Raji (cell line): ENCODE measurements around the gene HSD11B1.

ENCODE experiments used
- POLR2A ChIP-seq: IDR thresholded peaks from 2 replicates; pipeline ENCODE4 v1.6.1; 2011; ENCODE audit warnings: low read depth, low read length, control low read depth; ENCODE audit not compliant: insufficient read depth

The HSD11B1 gene

DNA sequence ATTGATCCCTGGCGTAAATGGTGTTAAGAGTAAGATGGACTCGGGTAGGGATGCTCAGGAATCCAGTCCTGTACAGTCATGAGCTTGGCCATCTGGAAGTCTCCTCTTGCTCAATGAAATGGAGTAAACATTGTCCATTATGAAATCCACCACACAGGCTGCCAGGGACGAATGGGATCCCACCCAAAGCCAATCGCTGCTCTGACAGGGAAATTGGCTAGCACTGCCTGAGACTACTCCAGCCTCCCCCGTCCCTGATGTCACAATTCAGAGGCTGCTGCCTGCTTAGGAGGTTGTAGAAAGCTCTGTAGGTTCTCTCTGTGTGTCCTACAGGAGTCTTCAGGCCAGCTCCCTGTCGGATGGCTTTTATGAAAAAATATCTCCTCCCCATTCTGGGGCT lies at the start of gene HSD11B1:
HSD11B1 (plus strand) TSS at position 263 of the 400 bp plus-strand sequence; CDS start at position 360, 97 bp downstream.
- TF ChIP-seq POLR2A: no peak

DNA sequence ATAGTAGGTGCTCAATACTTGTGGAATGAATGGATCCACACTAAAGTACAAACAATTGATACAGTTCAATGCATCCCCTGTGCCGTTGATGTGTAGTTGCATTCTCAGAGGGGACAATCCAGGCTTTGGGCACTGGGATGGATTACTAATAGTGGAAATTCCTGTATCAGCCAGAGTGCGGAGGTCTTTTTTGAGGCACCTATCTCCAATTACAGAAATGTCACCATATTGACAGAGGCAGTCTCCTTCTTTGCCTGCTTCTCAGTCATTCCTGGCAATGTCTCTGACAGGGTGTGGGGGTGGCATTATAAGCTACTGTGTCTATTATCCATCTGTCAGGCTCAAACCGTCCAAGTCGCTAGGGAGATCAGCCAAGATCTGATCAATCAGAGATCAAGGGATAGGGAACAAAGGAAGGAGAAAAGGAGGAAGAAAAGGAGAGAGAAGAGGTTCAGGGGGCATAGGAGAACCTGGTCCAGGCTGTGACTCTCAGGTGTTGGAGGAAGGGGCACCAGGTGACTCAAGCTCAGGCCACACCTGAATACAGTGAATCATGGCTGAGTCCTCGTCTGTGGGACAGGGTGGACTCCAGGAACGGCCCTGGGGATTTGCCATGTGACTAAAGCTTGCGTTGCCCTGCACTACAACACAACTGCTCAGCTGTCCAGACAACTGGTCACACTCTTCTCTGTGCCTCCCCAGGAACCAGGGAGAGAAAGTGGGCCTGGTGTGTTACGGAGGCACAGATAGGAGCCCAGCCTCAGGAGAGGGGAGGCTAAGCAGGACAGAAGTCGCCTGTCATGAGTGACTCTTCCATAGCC lies 49.0 kb upstream of the HSD11B1 start:
- TF ChIP-seq POLR2A: no peak

DNA sequence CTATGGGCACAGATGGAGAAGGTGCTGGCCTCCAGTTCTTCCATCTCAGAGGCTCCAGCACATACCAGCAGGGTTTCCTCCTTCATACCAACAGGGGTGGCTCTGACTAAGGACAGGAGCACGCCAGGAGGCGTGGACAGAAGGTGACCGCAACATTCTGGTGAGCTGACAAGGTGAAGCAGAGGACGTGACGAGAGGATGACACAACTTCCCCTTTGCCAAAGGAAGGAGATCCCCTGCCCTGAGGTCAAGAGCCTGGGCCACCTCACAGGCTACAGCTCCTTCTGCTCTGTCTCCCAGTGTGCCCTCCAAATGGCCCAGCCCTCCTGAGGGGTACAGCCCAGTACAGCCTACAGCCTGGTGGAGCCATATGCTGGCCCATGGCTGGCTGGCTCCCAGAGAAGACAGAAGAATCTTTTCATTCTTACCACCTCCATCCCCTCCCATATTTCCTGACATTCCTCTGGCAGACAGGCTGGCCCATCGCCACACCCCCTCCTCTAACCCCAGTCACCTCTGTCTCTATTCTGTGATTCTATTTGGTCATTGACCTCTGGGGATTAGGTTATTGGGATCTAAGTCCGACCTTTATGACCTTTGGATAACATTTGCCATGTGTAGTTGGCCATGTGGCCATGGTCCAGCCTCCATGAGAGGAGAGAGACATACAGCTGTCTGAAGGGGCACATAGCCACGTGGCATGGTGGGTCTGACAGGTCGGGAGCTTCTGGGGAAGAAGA lies 47.3 kb upstream of the HSD11B1 start:
- TF ChIP-seq POLR2A: no peak

DNA sequence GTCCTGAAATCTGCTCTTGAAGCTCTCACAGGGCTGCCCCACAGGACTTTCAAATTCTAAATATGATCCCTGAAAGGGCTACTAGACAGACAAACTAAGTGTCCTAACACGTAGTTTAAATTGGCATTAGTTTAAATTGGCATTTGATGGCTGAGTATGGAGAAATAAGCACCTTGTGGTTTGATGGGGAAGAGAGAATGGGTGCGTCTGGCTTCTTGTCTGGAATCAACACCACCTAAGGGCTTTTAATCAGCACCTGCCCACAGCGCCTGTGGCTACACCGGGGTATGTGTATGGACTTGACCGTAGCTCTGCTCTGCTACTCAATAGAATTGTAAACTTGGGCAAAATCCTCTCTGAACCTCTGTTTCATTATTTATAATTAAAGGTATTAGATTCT lies 46.7 kb upstream of the HSD11B1 start:
- TF ChIP-seq POLR2A: no peak

DNA sequence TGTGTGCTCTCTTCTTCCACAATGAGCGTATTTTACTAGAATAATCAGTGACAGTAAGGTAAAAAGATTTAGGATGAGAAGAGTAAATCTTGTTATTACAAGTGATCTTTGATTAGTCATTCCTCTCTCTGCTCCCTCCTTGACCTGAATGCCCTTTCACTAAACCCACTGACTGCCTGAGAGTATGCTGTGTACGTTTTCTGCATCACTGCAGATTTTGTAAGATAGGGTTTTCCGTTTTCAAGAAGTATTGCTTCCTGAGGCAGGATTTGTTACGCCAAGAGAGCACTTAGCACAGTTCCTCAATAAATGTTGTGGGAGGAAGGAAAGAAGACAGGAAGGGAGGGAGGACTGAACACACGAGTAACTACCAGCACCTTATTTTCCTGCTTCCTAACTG lies 44.7 kb upstream of the HSD11B1 start:
- TF ChIP-seq POLR2A: no peak

DNA sequence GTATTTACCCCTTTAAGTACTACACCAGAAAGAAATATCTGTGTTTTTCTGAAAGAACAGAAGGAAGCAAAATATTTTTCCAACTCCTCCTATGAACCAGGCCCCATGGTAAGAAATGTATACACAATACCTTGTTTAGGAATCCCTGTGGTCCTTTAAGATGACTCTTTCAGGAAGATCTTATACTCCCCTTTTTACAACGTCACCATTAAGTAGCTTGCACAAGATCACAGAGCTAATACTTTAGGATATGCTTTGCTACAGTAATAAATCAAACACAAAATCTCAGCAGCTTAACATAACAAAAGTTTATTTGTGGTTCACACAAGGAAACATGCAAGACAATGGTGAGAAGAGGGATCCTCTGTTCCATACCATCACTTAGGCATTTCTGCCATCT lies 43.6 kb upstream of the HSD11B1 start:
- no peak for TF ChIP-seq POLR2A

DNA sequence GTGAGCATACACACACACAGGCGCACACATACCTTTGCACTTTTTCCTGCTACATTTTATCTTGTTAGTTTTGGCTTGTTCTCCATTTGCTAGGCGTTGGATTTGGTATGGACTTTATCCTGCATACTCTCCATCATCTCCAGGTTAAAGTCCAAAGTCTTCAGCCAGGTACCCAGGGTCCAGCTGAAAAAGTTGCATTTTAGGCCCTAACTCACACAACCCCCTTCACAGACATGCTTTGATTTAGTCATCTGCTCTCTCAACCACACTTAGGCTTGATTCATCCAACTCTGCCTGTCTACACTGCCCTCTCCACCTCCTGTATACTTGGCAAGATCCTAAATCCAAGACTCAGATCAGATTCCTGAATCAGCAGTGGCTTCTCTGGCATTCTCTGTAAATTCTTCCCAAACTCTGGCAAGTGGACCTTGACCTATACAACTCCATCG lies 41.7 kb upstream of the HSD11B1 start:
- TF ChIP-seq POLR2A: no peak

DNA sequence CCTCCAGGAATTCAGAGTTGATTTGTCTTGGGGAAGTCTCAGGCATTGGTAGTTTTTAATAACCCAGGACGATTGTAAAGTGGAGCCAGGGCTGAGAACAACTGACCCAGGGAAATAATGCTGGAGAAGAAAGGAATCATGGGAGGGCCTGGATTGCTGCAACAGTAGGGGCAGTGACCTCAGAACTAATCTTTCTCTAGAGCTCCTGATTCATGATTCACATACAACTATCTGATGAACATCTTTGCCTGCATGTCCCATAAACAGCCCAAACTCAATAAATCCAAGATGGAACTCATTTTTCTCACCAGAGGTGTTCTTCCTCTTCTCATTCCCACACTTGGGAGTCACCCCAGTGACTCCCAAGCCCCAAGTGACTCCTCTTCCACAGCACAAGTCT lies 37.5 kb upstream of the HSD11B1 start:
- no peak for TF ChIP-seq POLR2A

DNA sequence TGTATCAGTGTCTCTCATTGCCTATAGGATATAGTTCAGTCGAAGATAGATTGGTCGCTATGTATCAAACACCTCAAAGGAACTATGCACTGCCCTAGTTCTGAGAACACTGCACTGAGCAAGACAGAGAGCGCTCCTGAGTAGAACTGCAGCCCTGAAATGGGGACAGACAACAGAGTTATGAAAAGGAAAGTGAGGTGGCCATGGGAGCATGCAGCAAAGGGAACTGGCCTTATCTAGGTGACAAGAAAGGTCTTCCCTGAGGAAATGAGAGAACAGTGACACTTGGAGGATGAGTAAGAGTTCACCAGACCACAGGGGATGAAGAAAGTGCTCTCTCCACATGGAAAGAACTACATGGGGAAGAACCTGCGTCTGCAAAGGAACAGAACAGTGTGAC lies 36.9 kb upstream of the HSD11B1 start:
- TF ChIP-seq POLR2A: no peak

DNA sequence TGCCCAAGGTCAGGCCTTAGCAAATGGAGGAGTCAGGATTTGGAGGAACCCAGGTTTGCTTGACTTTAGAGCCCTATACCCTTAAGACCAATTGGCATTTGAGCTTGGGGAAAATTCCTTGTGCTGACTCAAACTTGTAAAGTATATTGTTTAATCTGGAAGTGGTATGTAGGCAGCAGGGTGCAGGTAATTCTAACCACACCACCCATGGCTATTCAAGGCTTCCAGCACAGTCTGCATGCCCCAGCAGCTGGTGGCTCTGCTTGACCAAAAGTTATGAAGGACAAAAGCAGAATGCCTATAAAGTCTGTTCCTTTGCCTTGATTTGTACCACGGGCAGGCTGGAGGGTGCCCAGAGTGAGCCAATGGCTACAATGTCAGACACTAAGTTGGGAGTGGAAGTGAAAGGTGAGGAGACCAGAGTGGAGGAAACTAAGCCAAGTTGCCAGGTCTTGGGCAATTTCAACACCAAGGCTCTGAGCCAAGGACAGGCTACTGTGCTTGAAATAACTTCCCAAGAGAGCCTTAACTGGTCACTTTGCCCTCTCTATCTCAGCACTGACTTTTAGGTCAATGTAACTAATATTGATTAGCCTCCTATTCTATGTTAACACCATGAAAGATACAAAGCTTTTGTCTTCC lies 34.1 kb upstream of the HSD11B1 start:
- TF ChIP-seq POLR2A: no peak

DNA sequence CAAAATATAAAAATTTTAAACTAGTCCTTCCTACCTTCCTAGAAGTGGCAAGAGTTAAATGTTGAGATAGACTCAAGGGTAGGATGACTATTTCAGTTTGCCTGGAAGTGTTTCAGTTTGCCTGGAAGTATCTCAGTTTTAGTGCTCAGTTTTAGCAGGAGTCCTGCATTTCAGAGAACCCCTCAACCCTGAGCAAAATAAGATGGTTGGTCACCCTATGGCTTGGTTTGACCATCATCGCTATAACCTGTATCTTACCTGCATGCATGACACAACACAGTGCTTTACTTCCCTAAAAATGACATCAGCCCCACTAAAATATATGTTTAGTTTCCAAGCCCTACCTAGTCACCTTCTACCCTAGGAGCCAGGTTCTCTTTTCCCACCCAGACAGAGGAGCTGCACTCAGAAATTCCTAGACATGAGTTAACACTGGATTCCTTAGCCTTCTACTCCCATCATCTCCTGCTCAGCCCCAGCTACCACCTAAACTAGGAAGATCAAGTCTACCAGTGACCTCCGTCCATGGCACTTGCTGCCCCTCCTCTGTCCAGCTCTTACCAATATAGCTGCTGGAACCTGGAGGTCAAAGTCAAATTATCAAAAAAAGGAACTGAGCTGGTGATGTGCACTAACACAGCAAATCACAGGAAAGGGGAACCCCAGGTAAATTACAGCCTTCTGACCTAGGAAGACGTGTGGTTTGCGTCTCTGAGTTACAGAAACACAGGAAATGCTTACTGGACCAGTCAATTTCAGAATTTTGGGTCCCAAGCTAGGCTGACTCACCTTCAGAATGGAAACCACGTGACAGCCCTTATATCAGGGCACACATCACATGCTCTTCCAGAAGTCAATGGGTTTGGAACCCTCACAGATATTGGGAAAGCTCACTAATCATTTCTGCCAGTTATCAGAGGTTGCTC lies 31.7 kb upstream of the HSD11B1 start:
- no peak for TF ChIP-seq POLR2A

DNA sequence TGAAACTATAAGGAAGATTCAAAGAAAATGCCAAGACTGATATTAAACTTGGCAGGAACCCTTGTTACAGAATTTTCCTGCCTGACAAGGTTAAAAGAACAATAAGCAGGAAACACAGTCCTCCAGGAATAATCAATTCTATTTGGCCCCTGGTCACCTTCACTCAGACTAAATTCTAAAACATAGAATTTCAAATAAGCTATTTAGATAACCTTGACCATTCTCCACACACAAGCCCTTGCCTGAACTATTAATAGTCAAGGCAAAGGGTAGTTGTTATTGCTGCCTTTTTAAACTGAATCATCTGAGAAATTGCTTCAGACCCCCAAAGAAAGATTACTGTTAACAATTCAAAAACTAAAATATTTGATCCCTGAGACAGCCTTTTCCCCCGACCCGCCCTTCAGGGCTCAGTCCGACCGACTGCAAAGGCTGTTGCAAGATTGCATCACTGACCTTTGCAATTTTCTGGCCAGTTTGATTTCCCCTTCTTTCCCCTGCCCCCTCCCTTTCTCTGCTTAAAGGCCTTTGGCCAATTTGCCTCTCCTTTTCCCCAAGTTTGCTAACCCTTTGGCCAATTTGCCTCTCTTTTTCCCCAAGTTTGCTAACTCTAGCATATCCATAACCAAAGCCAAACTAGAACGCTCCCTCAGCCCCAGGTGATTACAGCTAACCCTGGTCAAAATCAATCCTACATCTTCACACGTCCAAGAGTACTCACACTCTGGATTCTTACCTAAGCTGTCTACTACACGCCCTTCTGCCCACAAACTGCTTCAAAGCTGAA lies 30.8 kb upstream of the HSD11B1 start:
- no peak for TF ChIP-seq POLR2A

DNA sequence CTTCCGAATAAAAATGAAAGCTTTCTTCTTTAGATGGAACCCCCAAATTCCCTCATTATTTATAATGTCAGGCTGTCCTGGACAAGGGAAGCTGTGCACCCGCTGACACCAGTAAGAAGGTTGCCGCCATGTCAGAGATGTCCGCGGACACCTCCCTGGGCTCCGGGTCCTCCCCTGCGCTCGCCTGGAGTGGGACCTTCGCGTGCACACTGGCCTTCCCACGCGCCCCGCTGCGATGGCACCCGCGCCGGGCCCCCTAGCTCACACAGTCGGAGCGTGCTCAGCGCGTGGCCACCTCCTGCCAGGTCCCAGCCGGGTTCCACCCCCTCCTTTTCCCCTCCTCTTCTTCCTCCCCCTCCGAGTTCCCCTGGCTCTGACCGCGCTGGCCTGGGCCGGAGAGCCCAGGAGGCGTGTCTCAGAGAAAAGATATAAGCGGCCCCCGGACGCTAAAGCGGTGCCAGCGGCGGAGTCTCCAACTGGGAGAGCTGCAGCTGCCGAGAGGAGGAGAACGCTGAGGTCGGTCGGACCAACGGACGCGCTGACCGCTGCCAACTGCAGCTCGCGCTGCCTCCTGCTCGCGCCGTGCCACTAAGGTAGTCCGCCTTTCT lies 29.6 kb upstream of the HSD11B1 start, which contains the start of gene G0S2:
G0S2 (plus strand) TSS at position 456 of the 608 bp plus-strand sequence. CDS start 273 bp downstream, outside the sequence.
- no peak for TF ChIP-seq POLR2A
